Loucy (cell line): Measurements from ENCODE around the gene CDKN1A.

Source experiments
- H2AFZ ChIP-seq: fragments of 200-600 bp; sonication (generic); 2 replicates; pipeline ENCODE4 v1.6.0; 2016; ENCODE audit warnings: antibody characterized with exemption, mild to moderate bottlenecking, low read length, moderate library complexity
- H3F3A ChIP-seq: fragments of 200-600 bp; 2 replicates; pipeline ENCODE4 v1.6.0; 2016; ENCODE audit warnings: antibody characterized with exemption, low read depth, mild to moderate bottlenecking
- H3K27me3 ChIP-seq: fragments of 200-600 bp; sonication (generic); 2 replicates; pipeline ENCODE4 v1.6.1; 2014; ENCODE audit warnings: low read length, mild to moderate bottlenecking; ENCODE audit not compliant: insufficient read depth, poor library complexity, severe bottlenecking
- H3K36me3 ChIP-seq: fragments of 200-600 bp; sonication (generic); 2 replicates; pipeline ENCODE4 v1.6.1; 2016; ENCODE audit warnings: low read length; ENCODE audit not compliant: insufficient read depth
- H3K4me1 ChIP-seq: fragments of 200-600 bp; sonication (generic); 2 replicates; pipeline ENCODE4 v1.5.1; 2014; ENCODE audit warnings: low read length, mild to moderate bottlenecking; ENCODE audit not compliant: insufficient read depth, poor library complexity, severe bottlenecking
- H3K4me2 ChIP-seq: fragments of 200-600 bp; sonication (generic); 2 replicates; pipeline ENCODE4 v1.6.0; 2014; ENCODE audit warnings: antibody characterized with exemption, low read length, low read depth, mild to moderate bottlenecking; ENCODE audit not compliant: poor library complexity, severe bottlenecking
- H3K4me3 ChIP-seq: fragments of 200-600 bp; sonication (generic); 2 replicates; pipeline ENCODE4 v1.5.1; 2014; ENCODE audit warnings: low read length, mild to moderate bottlenecking, mixed read lengths; ENCODE audit not compliant: poor library complexity, severe bottlenecking
- H3K79me2 ChIP-seq: fragments of 200-600 bp; sonication (generic); 2 replicates; pipeline ENCODE4 v1.6.1; 2014; ENCODE audit warnings: low read length; ENCODE audit not compliant: insufficient read depth
- H3K9ac ChIP-seq: fragments of 200-600 bp; sonication (generic); 2 replicates; pipeline ENCODE4 v1.6.0; 2014; ENCODE audit warnings: mild to moderate bottlenecking, low read depth, low read length, moderate library complexity; ENCODE audit not compliant: poor library complexity, severe bottlenecking
- H3K9me2 ChIP-seq: fragments of 200-600 bp; sonication (generic); replicated peaks from 2 replicates; pipeline ENCODE4 v1.6.1; 2016; ENCODE audit warnings: low read depth, low read length, mixed read lengths
- H3K9me3 ChIP-seq: fragments of 200-600 bp; sonication (generic); 2 replicates; pipeline ENCODE4 v1.6.1; 2014; ENCODE audit warnings: mild to moderate bottlenecking, antibody characterized with exemption, low read length, low read depth; ENCODE audit not compliant: insufficient read depth
- H4K20me1 ChIP-seq: fragments of 200-600 bp; sonication (generic); 2 replicates; pipeline ENCODE4 v1.6.0; 2014; ENCODE audit warnings: antibody characterized with exemption, low read length, mild to moderate bottlenecking; ENCODE audit not compliant: insufficient read depth, poor library complexity, severe bottlenecking
- CTCF ChIP-seq: fragments of 200-600 bp; sonication (generic); conservative IDR thresholded peaks from 2 replicates; pipeline ENCODE4 v1.5.1; 2014; ENCODE audit warnings: mild to moderate bottlenecking, antibody characterized with exemption, low read length
- EZH2phosphoT487 ChIP-seq: fragments of 200-600 bp; IDR thresholded peaks from 2 replicates; pipeline ENCODE4 v1.6.1; 2018; ENCODE audit warnings: antibody characterized with exemption, mild to moderate bottlenecking, moderate library complexity, borderline replicate concordance

Gene CDKN1A

GRCh38 chr6:36668591-36668990, 9.9 kb upstream of the CDKN1A start:
- no peak overlapping the region for H3K4me3 ChIP-seq
- H3K36me3 ChIP-seq = no peaks in the 10 kb centered on the region
- TF ChIP-seq EZH2phosphoT487 (no peak), CTCF (no peak)
- H3K4me1 ChIP-seq = no peaks in the 10 kb centered on the region
- no peaks in the 10 kb centered on the region for H3K27me3 ChIP-seq
- no peaks in the 10 kb centered on the region for H3K79me2 ChIP-seq
- no peaks in the 10 kb centered on the region for H3K9me3 ChIP-seq
- no peak overlapping the region for H3K4me2 ChIP-seq
- H3K9me2 ChIP-seq = no peaks in the 10 kb centered on the region
- H3K9ac ChIP-seq = no peak overlapping the region
- H3F3A ChIP-seq = no peaks in the 10 kb centered on the region
- H4K20me1 ChIP-seq = no peaks in the 10 kb centered on the region
- no peak overlapping the region for H2AFZ ChIP-seq

GRCh38 chr6:36669002-36669401, 9.5 kb upstream of the CDKN1A start:
- H3K79me2 ChIP-seq = no peaks in the 10 kb centered on the region
- no peak overlapping the region for H2AFZ ChIP-seq
- no peak overlapping the region for H3K4me2 ChIP-seq
- H3K9me3 ChIP-seq = no peaks in the 10 kb centered on the region
- H3F3A ChIP-seq = no peaks in the 10 kb centered on the region
- TF ChIP-seq CTCF (no peak), EZH2phosphoT487 (no peak)
- no peaks in the 10 kb centered on the region for H4K20me1 ChIP-seq
- no peaks in the 10 kb centered on the region for H3K4me1 ChIP-seq
- no peaks in the 10 kb centered on the region for H3K27me3 ChIP-seq
- no peak overlapping the region for H3K9ac ChIP-seq
- H3K9me2 ChIP-seq = no peaks in the 10 kb centered on the region
- H3K36me3 ChIP-seq = no peaks in the 10 kb centered on the region
- H3K4me3 ChIP-seq = no peak overlapping the region

DNA sequence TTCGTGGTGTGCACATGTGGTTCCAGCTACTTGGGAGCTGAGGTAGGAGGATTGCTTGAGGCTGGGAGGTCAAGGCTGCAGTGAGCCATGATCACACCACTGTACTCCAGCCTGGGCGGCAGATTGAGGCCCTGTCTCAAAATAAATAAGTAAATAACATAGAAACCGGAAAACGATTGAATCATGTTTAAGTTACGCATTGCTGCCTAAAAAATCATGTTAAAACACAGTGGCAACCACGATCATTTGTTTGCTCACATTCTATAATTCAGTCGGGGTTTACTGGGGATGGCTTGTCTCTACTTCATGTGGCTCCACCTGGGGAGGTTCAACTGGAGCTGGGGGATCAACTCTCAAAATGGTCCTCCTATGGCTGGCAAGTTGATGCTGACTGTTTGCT, 8.2 kb upstream of the CDKN1A start:
- no peak overlapping the region for H3K4me3 ChIP-seq
- no peaks in the 10 kb centered on the region for H3K9me3 ChIP-seq
- no peaks in the 10 kb centered on the region for H3K4me1 ChIP-seq
- H3F3A ChIP-seq = no peaks in the 10 kb centered on the region
- H4K20me1 ChIP-seq = no peaks in the 10 kb centered on the region
- H3K9me2 ChIP-seq = no peaks in the 10 kb centered on the region
- H3K9ac ChIP-seq = no peak overlapping the region
- no peaks in the 10 kb centered on the region for H3K27me3 ChIP-seq
- H2AFZ ChIP-seq = no peak overlapping the region
- H3K36me3 ChIP-seq = no peaks in the 10 kb centered on the region
- TF ChIP-seq EZH2phosphoT487 (no peak), CTCF (no peak)
- no peak overlapping the region for H3K4me2 ChIP-seq
- no peaks in the 10 kb centered on the region for H3K79me2 ChIP-seq
